Body of pancreas (tissue), 4 donors: ENCODE measurements around the gene GALNT15. TPM values are rescaled to one million over a fixed set of nuclear protein-coding genes. Genes with fewer than 3 reads are reported as not detected.

Experiments used
- ATAC-seq: fragments of 150-250 bp; one replicate; pipeline ENCODE4 v1.9.1; 2016
- DNase-seq, 4 donors: peaks; one replicate each; pipeline ENCODE4 v3.0.0-alpha.2; 2019
- H3K27ac ChIP-seq, 4 donors: fragments of 200-600 bp; sonication (generic); 1 replicate in 3 of 4; 2 replicates in 1 of 4; pipeline versions ENCODE4 v1.5.1 to v1.6.1; 2016 to 2019; ENCODE audit warnings: mild to moderate bottlenecking in 1 of 4, mixed read lengths in 1 of 4, moderate library complexity in 1 of 4
- H3K27me3 ChIP-seq, 2 donors: fragments of 200-600 bp; sonication (generic); one replicate each; pipeline ENCODE4 v1.6.0; 2016; ENCODE audit warnings: mild to moderate bottlenecking in 1 of 2
- H3K36me3 ChIP-seq, 2 donors: fragments of 200-600 bp; sonication (generic); replicated peaks in 1 of 2; 2 replicates each; pipeline ENCODE4 v1.5.1; 2016; ENCODE audit warnings: low read depth in 2 of 2; ENCODE audit not compliant: insufficient read depth in 1 of 2
- H3K4me1 ChIP-seq: fragments of 200-600 bp; sonication (generic); one replicate; pipeline ENCODE4 v1.6.0; 2016
- H3K4me3 ChIP-seq, 2 donors: fragments of 200-600 bp; sonication (generic); 1 replicate in 1 of 2; 2 replicates in 1 of 2; pipeline ENCODE4 v1.5.1; 2016 to 2019
- H3K9me3 ChIP-seq, 3 donors: fragments of 200-600 bp; sonication (generic); 1 replicate in 2 of 3; 2 replicates in 1 of 3; pipeline ENCODE4 v1.5.1; 2016
- CTCF ChIP-seq, 7 experiments: fragments of 450-650 bp in 4 of 7; fragments of 200-600 bp in 3 of 7; sonication (generic) in 3 of 7; IDR thresholded peaks; one replicate each; pipeline ENCODE4 v1.5.1; 2016 to 2019; ENCODE audit warnings: antibody characterized with exemption in 7 of 7
- POLR2A ChIP-seq, 3 donors: fragments of 450-650 bp; IDR thresholded peaks; one replicate each; pipeline ENCODE4 v1.6.1; 2016; ENCODE audit warnings: antibody characterized with exemption in 3 of 3, mild to moderate bottlenecking in 2 of 3
- WGBS, 2 donors: methylation state at CpG; one replicate each; pipeline ENCODE4 v1.1.5; 2017; 5-methylcytosine and 5-hydroxymethylcytosine counted together
- intact Hi-C: fragments of 100-400 bp; cut with DNase I; formaldehyde crosslinking; loops from one replicate; pipeline ENCODE4 v1.15.1; 2023
- total RNA-seq, 2 donors: library from RNA; depleted of rRNA; stranded (reverse); fragments of >200 nt; gene quantifications; one replicate each; pipeline ENCODE4 v1.1.0, GENCODE V29; 2016

GALNT15 gene
- total RNA-seq, 2 donors from 2014 or later, result 21.8 to 26.0 TPM

DNA sequence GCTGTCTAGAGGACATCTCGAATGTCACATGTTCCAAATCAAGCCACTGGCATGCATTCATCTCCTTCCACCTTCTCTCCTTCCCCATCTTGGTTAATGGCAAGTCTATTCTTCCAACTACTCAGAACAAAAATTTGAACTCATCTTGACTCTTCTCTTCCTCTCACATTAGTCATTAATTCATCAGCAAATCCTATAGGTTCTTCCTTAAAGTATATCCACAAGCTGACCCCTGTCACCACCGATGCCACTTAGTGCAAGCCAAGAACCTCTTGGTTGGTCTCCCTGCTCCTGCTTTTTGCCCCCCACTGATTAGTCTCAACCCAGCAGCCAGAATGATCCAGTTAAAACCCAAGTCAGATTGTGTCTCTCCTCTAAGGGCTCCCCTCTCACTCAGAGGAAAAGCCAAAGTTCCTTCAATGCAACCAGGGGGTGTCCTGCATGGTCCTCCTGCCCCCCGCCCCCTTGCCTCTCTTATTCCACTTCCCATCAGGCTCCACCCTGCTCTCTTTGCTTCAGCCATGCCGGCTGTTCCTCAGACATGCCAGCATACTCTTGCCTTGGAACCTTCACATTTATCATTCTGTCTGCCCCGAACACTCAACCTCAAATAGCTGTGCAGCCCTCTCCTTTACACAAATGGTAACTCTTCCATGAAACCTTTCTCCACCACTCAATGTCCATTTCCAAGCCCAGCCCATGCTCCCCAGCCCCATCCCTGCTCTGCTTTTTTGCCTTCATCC, 1.0 kb upstream of the GALNT15 start:
- H3K27ac ChIP-seq, result peak overlapping the region in 1 of 4 donors; percentile 13
- ATAC-seq (no peak), DNase-seq (no peak)
- TF ChIP-seq CTCF (IDR thresholded peaks at IDR 0.05), result no peak
- TF ChIP-seq POLR2A (IDR thresholded peaks at IDR 0.05), result no peak
- no peak overlapping the region for H3K4me3 ChIP-seq
- 68 to 71% methylated on average over 5 of the region's 5 CpGs for WGBS, 2 donors
- no peaks in the 10 kb centered on the region for H3K27me3 ChIP-seq
- H3K36me3 ChIP-seq, result no peaks in the 10 kb centered on the region
- no peaks in the 10 kb centered on the region for H3K9me3 ChIP-seq
- H3K4me1 ChIP-seq, result peaks cover 11% of the 10 kb centered on the region
- intact Hi-C loops, result loop anchor here (10.0 kb wide), 1 partner anchor 359 kb away; no protein-coding TSS in a partner anchor

DNA sequence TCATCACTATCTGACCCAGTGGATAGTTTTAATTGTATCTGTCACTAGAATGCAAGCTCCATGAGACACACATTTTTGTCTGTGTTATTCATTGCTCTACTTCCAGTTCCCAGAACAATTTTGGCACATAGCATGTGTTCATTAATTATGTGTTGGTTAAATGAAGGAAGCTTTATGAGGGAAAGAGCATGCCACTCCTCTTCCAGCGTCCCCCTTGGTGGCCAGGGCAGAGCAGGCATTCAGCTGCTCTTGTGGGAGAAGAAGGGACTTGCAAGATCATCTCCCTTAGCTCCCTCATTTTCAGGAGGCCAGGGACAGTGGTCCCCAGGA, 489 bp upstream of the GALNT15 start:
- peaks cover 14% of the 10 kb centered on the region for H3K4me1 ChIP-seq
- no peak for DNase-seq
- intact Hi-C loops, result loop anchor here (10.0 kb wide), 1 partner anchor 359 kb away; no protein-coding TSS in a partner anchor
- no peak for TF ChIP-seq CTCF (IDR thresholded peaks at IDR 0.05)
- no peak for TF ChIP-seq POLR2A (IDR thresholded peaks at IDR 0.05)
- 0 to 36% methylated on average over 1 of the region's 1 CpG for WGBS, 2 donors
- no peaks in the 10 kb centered on the region for H3K27me3 ChIP-seq
- H3K27ac ChIP-seq, result peak overlapping the region in 2 of 4 donors; percentile 13 to 18
- no peak overlapping the region for H3K4me3 ChIP-seq
- ATAC-seq, result no peak
- no peaks in the 10 kb centered on the region for H3K9me3 ChIP-seq
- H3K36me3 ChIP-seq, result no peaks in the 10 kb centered on the region

- no peaks in the 10 kb centered on the region for H3K27me3 ChIP-seq
- DNase-seq, result no peak
- peak overlapping the region in 1 of 4 donors; percentile 18 for H3K27ac ChIP-seq
- TF ChIP-seq CTCF (IDR thresholded peaks at IDR 0.05) (no peak), POLR2A (IDR thresholded peaks at IDR 0.05) (no peak)
- no peak for ATAC-seq
- no peaks in the 10 kb centered on the region for H3K9me3 ChIP-seq
- intact Hi-C loops, result loop anchor here (5.0 to 10.0 kb wide), 2 partner anchors 123 to 360 kb away; no protein-coding TSS in a partner anchor
- 69 to 70% methylated on average over 11 to 17 of the region's 19 CpGs for WGBS, 2 donors
- no peaks in the 10 kb centered on the region for H3K36me3 ChIP-seq
- H3K4me3 ChIP-seq, result no peak overlapping the region
- peaks cover 14% of the 10 kb centered on the region for H3K4me1 ChIP-seq
Measured at GRCh38 chr3:16174976-16175901, 759 bp downstream of the GALNT15 start.

DNA sequence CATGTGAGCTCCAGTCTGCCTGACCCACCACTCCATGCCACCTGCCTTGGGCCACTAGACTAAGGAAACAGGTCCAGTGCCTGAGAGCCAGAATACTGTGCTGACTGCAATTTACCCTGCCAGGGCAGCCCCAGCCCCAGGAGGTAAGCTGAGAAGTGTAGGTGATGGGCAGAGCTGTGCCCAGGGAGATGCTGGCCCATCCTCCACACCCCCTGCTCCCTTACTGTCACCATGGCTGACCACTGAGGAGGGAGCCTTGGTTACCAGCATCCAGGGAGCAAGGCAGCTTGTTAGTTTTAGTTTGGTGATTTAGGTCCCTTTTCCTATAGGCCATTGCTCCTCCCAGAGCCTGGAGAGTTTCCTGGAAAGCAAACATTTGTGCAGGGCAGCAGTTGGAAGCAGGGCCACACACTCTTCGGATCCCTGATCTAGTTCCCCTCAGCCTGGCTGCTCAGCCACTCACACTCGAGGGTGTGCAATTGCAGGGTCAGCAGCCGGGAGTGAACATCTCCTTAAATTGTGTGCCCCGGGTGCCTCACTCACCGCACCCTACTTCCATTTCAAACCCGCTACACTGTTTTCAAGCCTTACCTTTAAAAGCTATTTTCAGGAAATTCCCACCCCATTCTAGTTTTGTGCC, 2.0 kb downstream of the GALNT15 start:
- 62 to 66% methylated on average over 6 of the region's 6 CpGs for WGBS, 2 donors
- H3K36me3 ChIP-seq, result no peaks in the 10 kb centered on the region
- no peak overlapping the region for H3K4me3 ChIP-seq
- ATAC-seq (no peak), DNase-seq (no peak)
- H3K27me3 ChIP-seq, result no peaks in the 10 kb centered on the region
- H3K27ac ChIP-seq, result no peak overlapping the region
- intact Hi-C loops, result loop anchor here (5.0 to 10.0 kb wide), 2 partner anchors 124 to 362 kb away; no protein-coding TSS in a partner anchor
- no peak for TF ChIP-seq CTCF (IDR thresholded peaks at IDR 0.05)
- TF ChIP-seq POLR2A (IDR thresholded peaks at IDR 0.05), result no peak
- H3K9me3 ChIP-seq, result no peaks in the 10 kb centered on the region
- peaks cover 14% of the 10 kb centered on the region for H3K4me1 ChIP-seq
